Measurements from ENCODE around the gene TMEM138.

- TF ChIP-seq CTCF (IDR thresholded peaks at IDR 0.05) (no peak), POLR2A (IDR thresholded peaks at IDR 0.05) (no peak)
These were observed 22.4 kb downstream of the TMEM138 start for GRCh38 chr11:61384271-61385242.

Measured in uterus (tissue), 2 donors.